Liver (tissue), 3 donors: ENCODE data around the gene NF1.

Source experiments
- MAX ChIP-seq: IDR thresholded peaks from 2 replicates; pipeline ENCODE4 v1.6.1; 2016; ENCODE audit warnings: antibody characterized with exemption
- RAD21 ChIP-seq, 2 donors: IDR thresholded peaks; 2 replicates each; pipeline ENCODE4 v1.6.1; 2016; ENCODE audit warnings: antibody characterized with exemption in 2 of 2, mild to moderate bottlenecking in 2 of 2
- REST ChIP-seq: IDR thresholded peaks from 2 replicates; pipeline ENCODE4 v1.6.1; 2016; ENCODE audit warnings: antibody characterized with exemption, mild to moderate bottlenecking
- TAF1 ChIP-seq: conservative IDR thresholded peaks from 2 replicates; pipeline ENCODE4 v1.6.1; 2016; ENCODE audit warnings: antibody characterized with exemption, mild to moderate bottlenecking
- TF ChIP-seq, protein P1 (sequence below): fragments of 150-350 bp; IDR thresholded peaks from 2 replicates; pipeline ENCODE4 v1.5.1; 2017; ENCODE audit warnings: improper control_type of control experiment, low read depth, low read length; ENCODE audit not compliant: missing input control
- TF ChIP-seq, protein P2 (sequence below): IDR thresholded peaks from 2 replicates; pipeline ENCODE4 v1.6.1; 2016; ENCODE audit warnings: antibody characterized with exemption
- TF ChIP-seq, protein P3 (sequence below): IDR thresholded peaks from 2 replicates; pipeline ENCODE4 v1.6.1; 2016; ENCODE audit warnings: antibody characterized with exemption
- donor health status: healthy.
- donor health status: healthy.

DNA sequence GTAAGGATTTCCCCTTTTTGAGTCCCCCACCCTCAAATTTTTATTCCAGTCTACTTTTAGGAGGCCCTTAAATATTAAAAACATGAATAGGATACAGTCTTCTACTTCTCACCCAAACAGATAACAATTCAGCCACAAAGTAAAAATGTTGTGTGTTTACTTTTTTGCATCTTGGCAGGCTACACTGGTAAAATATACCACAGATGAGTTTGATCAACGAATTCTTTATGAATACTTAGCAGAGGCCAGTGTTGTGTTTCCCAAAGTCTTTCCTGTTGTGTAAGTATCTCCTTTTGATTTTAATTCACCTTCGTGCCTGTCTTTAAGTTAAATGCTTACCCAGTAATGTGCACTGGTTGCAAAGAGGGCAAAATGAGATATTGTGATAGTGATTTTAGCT, 262.3 kb downstream of the NF1 start:
- TF ChIP-seq, protein P1, sequence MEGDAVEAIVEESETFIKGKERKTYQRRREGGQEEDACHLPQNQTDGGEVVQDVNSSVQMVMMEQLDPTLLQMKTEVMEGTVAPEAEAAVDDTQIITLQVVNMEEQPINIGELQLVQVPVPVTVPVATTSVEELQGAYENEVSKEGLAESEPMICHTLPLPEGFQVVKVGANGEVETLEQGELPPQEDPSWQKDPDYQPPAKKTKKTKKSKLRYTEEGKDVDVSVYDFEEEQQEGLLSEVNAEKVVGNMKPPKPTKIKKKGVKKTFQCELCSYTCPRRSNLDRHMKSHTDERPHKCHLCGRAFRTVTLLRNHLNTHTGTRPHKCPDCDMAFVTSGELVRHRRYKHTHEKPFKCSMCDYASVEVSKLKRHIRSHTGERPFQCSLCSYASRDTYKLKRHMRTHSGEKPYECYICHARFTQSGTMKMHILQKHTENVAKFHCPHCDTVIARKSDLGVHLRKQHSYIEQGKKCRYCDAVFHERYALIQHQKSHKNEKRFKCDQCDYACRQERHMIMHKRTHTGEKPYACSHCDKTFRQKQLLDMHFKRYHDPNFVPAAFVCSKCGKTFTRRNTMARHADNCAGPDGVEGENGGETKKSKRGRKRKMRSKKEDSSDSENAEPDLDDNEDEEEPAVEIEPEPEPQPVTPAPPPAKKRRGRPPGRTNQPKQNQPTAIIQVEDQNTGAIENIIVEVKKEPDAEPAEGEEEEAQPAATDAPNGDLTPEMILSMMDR: no peak
- TF ChIP-seq, protein P2, sequence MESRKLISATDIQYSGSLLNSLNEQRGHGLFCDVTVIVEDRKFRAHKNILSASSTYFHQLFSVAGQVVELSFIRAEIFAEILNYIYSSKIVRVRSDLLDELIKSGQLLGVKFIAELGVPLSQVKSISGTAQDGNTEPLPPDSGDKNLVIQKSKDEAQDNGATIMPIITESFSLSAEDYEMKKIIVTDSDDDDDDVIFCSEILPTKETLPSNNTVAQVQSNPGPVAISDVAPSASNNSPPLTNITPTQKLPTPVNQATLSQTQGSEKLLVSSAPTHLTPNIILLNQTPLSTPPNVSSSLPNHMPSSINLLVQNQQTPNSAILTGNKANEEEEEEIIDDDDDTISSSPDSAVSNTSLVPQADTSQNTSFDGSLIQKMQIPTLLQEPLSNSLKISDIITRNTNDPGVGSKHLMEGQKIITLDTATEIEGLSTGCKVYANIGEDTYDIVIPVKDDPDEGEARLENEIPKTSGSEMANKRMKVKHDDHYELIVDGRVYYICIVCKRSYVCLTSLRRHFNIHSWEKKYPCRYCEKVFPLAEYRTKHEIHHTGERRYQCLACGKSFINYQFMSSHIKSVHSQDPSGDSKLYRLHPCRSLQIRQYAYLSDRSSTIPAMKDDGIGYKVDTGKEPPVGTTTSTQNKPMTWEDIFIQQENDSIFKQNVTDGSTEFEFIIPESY: no peak
- TF ChIP-seq REST (no peak), RAD21 (IDR thresholded peaks at IDR 0.05) (no peak), MAX (no peak), TAF1 (no peak)
- TF ChIP-seq, protein P3, sequence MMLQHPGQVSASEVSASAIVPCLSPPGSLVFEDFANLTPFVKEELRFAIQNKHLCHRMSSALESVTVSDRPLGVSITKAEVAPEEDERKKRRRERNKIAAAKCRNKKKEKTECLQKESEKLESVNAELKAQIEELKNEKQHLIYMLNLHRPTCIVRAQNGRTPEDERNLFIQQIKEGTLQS: no peak
